ENCODE measurements around the gene MTA3.
"Not testable (repeated sequence)": the region's sequence is repeated elsewhere in the genome, so short reads cannot be mapped to it uniquely, and the experiment has no call there.

Gene MTA3

GRCh38 chr2:42607101-42607637, 38.7 kb downstream of the MTA3 start:
- DNase-seq (ENCODE audit: low read depth in 3 of 3) = no peak

GRCh38 chr2:42613281-42614064, 45.0 kb downstream of the MTA3 start:
- no peak for DNase-seq (ENCODE audit: low read depth in 3 of 3)

GRCh38 chr2:42614838-42615237, 46.4 kb downstream of the MTA3 start:
- DNase-seq (ENCODE audit: low read depth in 3 of 3) = no peak

GRCh38 chr2:42618116-42618515, 49.7 kb downstream of the MTA3 start:
- no peak for DNase-seq (ENCODE audit: low read depth in 3 of 3)

GRCh38 chr2:42618972-42619371, 50.5 kb downstream of the MTA3 start:
- no peak for DNase-seq (ENCODE audit: low read depth in 3 of 3)

GRCh38 chr2:42621626-42622025, 53.2 kb downstream of the MTA3 start:
- DNase-seq (ENCODE audit: low read depth in 3 of 3) = not testable (repeated sequence)

GRCh38 chr2:42622943-42623676, 54.7 kb downstream of the MTA3 start:
- no peak for DNase-seq (ENCODE audit: low read depth in 3 of 3)

GRCh38 chr2:42624047-42624446, 55.6 kb downstream of the MTA3 start:
- no peak for DNase-seq (ENCODE audit: low read depth in 3 of 3)

- DNase-seq (ENCODE audit: low read depth in 3 of 3) = not testable (repeated sequence)
Measured at GRCh38 chr2:42628024-42628423, 59.6 kb downstream of the MTA3 start.

GRCh38 chr2:42636934-42637333, 68.5 kb downstream of the MTA3 start:
- DNase-seq (ENCODE audit: low read depth in 3 of 3) = no peak

- DNase-seq (ENCODE audit: low read depth in 3 of 3) = no peak
Measured at GRCh38 chr2:42638080-42638784, 69.8 kb downstream of the MTA3 start.

- DNase-seq (ENCODE audit: low read depth in 3 of 3) = no peak
Measured at GRCh38 chr2:42639340-42640077, 71.1 kb downstream of the MTA3 start.

GRCh38 chr2:42640261-42640660, 71.8 kb downstream of the MTA3 start:
- no peak for DNase-seq (ENCODE audit: low read depth in 3 of 3)

GRCh38 chr2:42642371-42642770, 73.9 kb downstream of the MTA3 start:
- DNase-seq (ENCODE audit: low read depth in 3 of 3) = not testable (repeated sequence)

- no peak for DNase-seq (ENCODE audit: low read depth in 3 of 3)
Measured at GRCh38 chr2:42645551-42645950, 77.1 kb downstream of the MTA3 start.

- no peak for DNase-seq (ENCODE audit: low read depth in 3 of 3)
Measured at GRCh38 chr2:42648796-42649195, 80.4 kb downstream of the MTA3 start.

GRCh38 chr2:42651057-42651456, 82.6 kb downstream of the MTA3 start:
- no peak for DNase-seq (ENCODE audit: low read depth in 3 of 3)

- no peak for DNase-seq (ENCODE audit: low read depth in 3 of 3)
Measured at GRCh38 chr2:42652086-42652485, 83.7 kb downstream of the MTA3 start.

GRCh38 chr2:42653039-42653438, 84.6 kb downstream of the MTA3 start:
- no peak for DNase-seq (ENCODE audit: low read depth in 3 of 3)

GRCh38 chr2:42653908-42654445, 85.5 kb downstream of the MTA3 start:
- no peak for DNase-seq (ENCODE audit: low read depth in 3 of 3)

GRCh38 chr2:42658306-42658705, 89.9 kb downstream of the MTA3 start:
- no peak for DNase-seq (ENCODE audit: low read depth in 3 of 3)

All from stimulated activated CD4-positive, alpha-beta T cell treated with anti-CD3 and anti-CD28 coated beads, TNF-alpha, amount 100 ng/mL, for 48 hours (primary cell).